ENCODE data around the gene YJEFN3. TPM values are rescaled to one million over a fixed set of nuclear protein-coding genes. Genes with fewer than 3 reads are reported as not detected.

Gene YJEFN3
- total and polyA plus RNA-seq, 2 donors (not counting 3 experiments of a cell fraction or from before 2014, with no cell fraction given), result 1.9 to 2.1 TPM

DNA sequence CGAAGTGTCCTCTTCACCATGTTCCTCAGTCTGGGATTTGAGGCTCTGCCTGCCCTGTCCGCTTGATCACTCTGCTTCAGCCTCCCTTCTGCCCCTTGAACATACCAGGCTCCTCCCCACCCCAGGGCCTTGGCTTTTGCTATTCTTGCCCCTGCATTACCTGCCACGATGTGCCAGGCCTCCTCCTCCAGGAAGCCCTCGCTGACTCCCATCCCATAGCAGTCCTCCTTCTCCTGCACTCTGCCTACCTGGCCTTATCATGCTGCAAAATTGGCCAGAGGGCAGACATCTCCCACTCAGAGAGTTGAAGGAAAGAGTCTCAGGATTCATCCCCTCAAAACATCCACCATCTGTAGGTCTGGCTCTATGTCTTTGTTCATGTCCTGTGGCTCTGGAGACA lies 2.2 kb downstream of the YJEFN3 start:
- no peak overlapping the region for H3K4me3 ChIP-seq (replicated peaks in 1 of 3; ENCODE audit: insufficient read depth in 1 of 3, low read depth in 1 of 3, low read length in 3 of 3)
- H3K36me3 ChIP-seq (ENCODE audit: control insufficient read depth in 2 of 2, extremely low read depth in 1 of 2, insufficient read depth in 2 of 2, low read length in 2 of 2), result no peaks in the 10 kb centered on the region
- no peak overlapping the region for H3K9ac ChIP-seq (replicated peaks; ENCODE audit: extremely low read depth, insufficient read depth, low read length)
- H4K20me1 ChIP-seq (replicated peaks; ENCODE audit: control insufficient read depth, extremely low read depth, insufficient read depth, low read length), result no peaks in the 10 kb centered on the region
- no TSS peak for BruUV-seq (replicated peaks)
- H3K79me2 ChIP-seq (ENCODE audit: control insufficient read depth, insufficient read depth, low read length), result no peaks in the 10 kb centered on the region
- ChIA-PET POLR2A (no interaction called here), CTCF (interaction anchor here (0.6 to 5.6 kb wide), 9 partner anchors 10 to 521 kb away, joined by 3 to 45 read pairs (median 8); partner anchors contain the start of gene GMIP)
- H3K9me1 ChIP-seq (replicated peaks; ENCODE audit: control insufficient read depth, extremely low read depth, insufficient read depth, low read length), result no peaks in the 10 kb centered on the region
- no peaks in the 10 kb centered on the region for H3K9me3 ChIP-seq (replicated peaks; ENCODE audit: control insufficient read depth, insufficient read depth, low read length)
- no peak for DNase-seq (ENCODE audit: low read depth, low spot score)
- no peak overlapping the region for H3K27ac ChIP-seq (ENCODE audit: insufficient read depth, low read depth, low read length)
- TF ChIP-seq, protein P1, sequence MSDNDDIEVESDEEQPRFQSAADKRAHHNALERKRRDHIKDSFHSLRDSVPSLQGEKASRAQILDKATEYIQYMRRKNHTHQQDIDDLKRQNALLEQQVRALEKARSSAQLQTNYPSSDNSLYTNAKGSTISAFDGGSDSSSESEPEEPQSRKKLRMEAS (IDR thresholded peaks at IDR 0.05; ENCODE audit: insufficient read depth, insufficient read length), result no peak
- TF ChIP-seq POLR2AphosphoS5 (IDR thresholded peaks at IDR 0.05; ENCODE audit: insufficient read depth, low read depth, low read length), result no peak
- intact Hi-C loops (cut with micrococcal nuclease), result no loop called here
- H3K27me3 ChIP-seq (ENCODE audit: control insufficient read depth in 2 of 2, insufficient read depth in 2 of 2, low read length in 2 of 2), result no peaks in the 10 kb centered on the region
- dilution Hi-C loops (cut with MboI; ENCODE audit: extremely low pct_ligation_motif_present, low sequenced_read_pairs), result no loop called here
- no peaks in the 10 kb centered on the region for H3K4me1 ChIP-seq (ENCODE audit: control insufficient read depth, extremely low read depth, insufficient read depth, low read length)
- no peak overlapping the region for H3K4me2 ChIP-seq (ENCODE audit: insufficient read depth, low read length)
- no peak for FAIRE-seq
- no peak overlapping the region for H2AFZ ChIP-seq (ENCODE audit: low read depth, low read length)

DNA sequence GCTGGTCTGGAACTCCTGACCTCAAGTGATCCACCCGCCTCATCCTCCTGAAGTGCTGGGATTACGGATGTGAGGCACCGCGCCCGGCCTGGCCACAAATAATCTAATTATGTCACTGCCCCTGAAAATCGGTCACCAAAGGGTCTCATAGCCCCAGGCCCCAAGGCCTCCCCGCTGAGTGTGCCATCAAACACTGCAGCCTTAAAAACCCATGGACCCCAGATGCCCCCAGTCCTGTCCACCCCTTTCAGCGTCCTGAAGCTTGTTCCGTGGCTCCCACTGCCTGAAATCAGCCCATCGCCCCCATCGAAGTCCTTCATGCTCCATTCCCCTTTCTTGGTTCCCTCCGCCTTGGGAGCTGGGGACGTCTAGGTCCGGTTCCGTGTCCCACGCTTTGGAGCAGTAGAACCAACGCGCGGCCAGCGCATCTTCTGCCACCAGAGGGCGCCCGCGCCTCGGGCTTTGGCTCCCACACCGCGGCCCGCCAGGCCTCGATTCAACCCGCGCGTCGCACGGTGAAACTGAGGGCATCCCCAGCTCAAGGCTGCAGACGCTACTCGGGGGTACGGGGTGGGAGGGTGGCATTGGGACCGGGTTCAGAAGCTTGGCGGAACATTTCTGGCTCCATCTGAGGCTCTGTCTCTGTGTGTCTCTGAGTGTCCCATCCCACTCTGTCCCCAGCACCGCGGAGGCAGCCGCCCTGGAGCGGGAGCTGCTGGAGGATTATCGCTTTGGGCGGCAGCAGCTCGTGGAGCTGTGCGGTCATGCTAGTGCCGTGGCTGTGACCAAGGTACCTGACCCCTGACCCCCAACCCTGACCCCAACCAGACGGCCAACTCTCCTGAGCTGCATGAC lies 3.5 kb downstream of the YJEFN3 start:
- no peaks in the 10 kb centered on the region for H3K27me3 ChIP-seq (ENCODE audit: control insufficient read depth in 2 of 2, insufficient read depth in 2 of 2, low read length in 2 of 2)
- H3K4me1 ChIP-seq (ENCODE audit: control insufficient read depth, extremely low read depth, insufficient read depth, low read length), result no peaks in the 10 kb centered on the region
- CTCF ChIA-PET, result interaction anchor here (0.8 to 5.6 kb wide), 20 partner anchors 9 to 520 kb away, joined by 3 to 45 read pairs (median 4); partner anchors contain the start of genes GMIP and ZNF101
- H3K4me2 ChIP-seq (ENCODE audit: insufficient read depth, low read length), result no peak overlapping the region
- H4K20me1 ChIP-seq (replicated peaks; ENCODE audit: control insufficient read depth, extremely low read depth, insufficient read depth, low read length), result no peaks in the 10 kb centered on the region
- POLR2A ChIA-PET, result no interaction called here
- BruUV-seq (replicated peaks), result TSS peak; percentile 13
- no peaks in the 10 kb centered on the region for H3K79me2 ChIP-seq (ENCODE audit: control insufficient read depth, insufficient read depth, low read length)
- intact Hi-C loops (cut with micrococcal nuclease), result loop anchor here (1.0 kb wide), 2 partner anchors 22 to 112 kb away; no protein-coding TSS in a partner anchor
- H2AFZ ChIP-seq (ENCODE audit: low read depth, low read length), result no peak overlapping the region
- DNase-seq (ENCODE audit: low read depth, low spot score) (peak; percentile 44), FAIRE-seq (peak; percentile 76)
- H3K27ac ChIP-seq (ENCODE audit: insufficient read depth, low read depth, low read length), result no peak overlapping the region
- no peaks in the 10 kb centered on the region for H3K9me3 ChIP-seq (replicated peaks; ENCODE audit: control insufficient read depth, insufficient read depth, low read length)
- dilution Hi-C loops (cut with MboI; ENCODE audit: extremely low pct_ligation_motif_present, low sequenced_read_pairs), result no loop called here
- no peak overlapping the region for H3K4me3 ChIP-seq (replicated peaks in 1 of 3; ENCODE audit: insufficient read depth in 1 of 3, low read depth in 1 of 3, low read length in 3 of 3)
- H3K9ac ChIP-seq (replicated peaks; ENCODE audit: extremely low read depth, insufficient read depth, low read length), result no peak overlapping the region
- TF ChIP-seq, protein P1 (IDR thresholded peaks at IDR 0.05; ENCODE audit: insufficient read depth, insufficient read length), result no peak
- TF ChIP-seq, protein P2, sequence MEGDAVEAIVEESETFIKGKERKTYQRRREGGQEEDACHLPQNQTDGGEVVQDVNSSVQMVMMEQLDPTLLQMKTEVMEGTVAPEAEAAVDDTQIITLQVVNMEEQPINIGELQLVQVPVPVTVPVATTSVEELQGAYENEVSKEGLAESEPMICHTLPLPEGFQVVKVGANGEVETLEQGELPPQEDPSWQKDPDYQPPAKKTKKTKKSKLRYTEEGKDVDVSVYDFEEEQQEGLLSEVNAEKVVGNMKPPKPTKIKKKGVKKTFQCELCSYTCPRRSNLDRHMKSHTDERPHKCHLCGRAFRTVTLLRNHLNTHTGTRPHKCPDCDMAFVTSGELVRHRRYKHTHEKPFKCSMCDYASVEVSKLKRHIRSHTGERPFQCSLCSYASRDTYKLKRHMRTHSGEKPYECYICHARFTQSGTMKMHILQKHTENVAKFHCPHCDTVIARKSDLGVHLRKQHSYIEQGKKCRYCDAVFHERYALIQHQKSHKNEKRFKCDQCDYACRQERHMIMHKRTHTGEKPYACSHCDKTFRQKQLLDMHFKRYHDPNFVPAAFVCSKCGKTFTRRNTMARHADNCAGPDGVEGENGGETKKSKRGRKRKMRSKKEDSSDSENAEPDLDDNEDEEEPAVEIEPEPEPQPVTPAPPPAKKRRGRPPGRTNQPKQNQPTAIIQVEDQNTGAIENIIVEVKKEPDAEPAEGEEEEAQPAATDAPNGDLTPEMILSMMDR (IDR thresholded peaks at IDR 0.05; ENCODE audit: extremely low read depth in 1 of 2, insufficient read depth in 1 of 2, low read depth in 1 of 2, low read length in 2 of 2), result peak; percentile 96 to 99
- no peaks in the 10 kb centered on the region for H3K9me1 ChIP-seq (replicated peaks; ENCODE audit: control insufficient read depth, extremely low read depth, insufficient read depth, low read length)
- no peaks in the 10 kb centered on the region for H3K36me3 ChIP-seq (ENCODE audit: control insufficient read depth in 2 of 2, extremely low read depth in 1 of 2, insufficient read depth in 2 of 2, low read length in 2 of 2)
